Activated T-cell treated with anti-CD3 and anti-CD28 coated beads, Interleukin-2, amount 50 U/mL, for 72 hours (primary cell): ENCODE results near the gene PARD3. TPM values are rescaled to one million over a fixed set of nuclear protein-coding genes. Genes with fewer than 3 reads are reported as not detected.
A peak's percentile ranks its signal among the peaks of the same experiment; 100 is the strongest.

Source experiments
- ATAC-seq, 2 donors: fragments of 150-1000 bp; cut with Tn5 transposase; replicated peaks in 1 of 2; 2 replicates each; pipeline ENCODE4 v1.10.0; 2021; ENCODE audit warnings: moderate library complexity in 2 of 2, mild to moderate bottlenecking in 1 of 2
- DNase-seq, 2 donors: peaks; one replicate each; pipeline ENCODE4 v3.0.0; 2021 to 2022; ENCODE audit warnings: mixed read lengths in 1 of 2
- H3K27ac Mint-ChIP-seq: one replicate; pipeline ENCODE4 v1.8.0; 2022; ENCODE audit warnings: mild to moderate bottlenecking, moderate library complexity, mixed read lengths
- H3K27me3 Mint-ChIP-seq: one replicate; pipeline ENCODE4 v1.8.0; 2022; ENCODE audit warnings: low read depth, mixed read lengths
- H3K36me3 Mint-ChIP-seq, 2 donors: one replicate each; pipeline ENCODE4 v1.8.0; 2022; ENCODE audit warnings: mixed read lengths in 2 of 2, mild to moderate bottlenecking in 1 of 2; ENCODE audit not compliant: insufficient read depth in 2 of 2
- H3K4me1 Mint-ChIP-seq: one replicate; pipeline ENCODE4 v1.8.0; 2022; ENCODE audit warnings: low read depth, mixed read lengths
- H3K4me3 Mint-ChIP-seq, 2 donors: one replicate each; pipeline ENCODE4 v1.8.0; 2022; ENCODE audit warnings: mild to moderate bottlenecking in 2 of 2, mixed read lengths in 2 of 2, moderate library complexity in 2 of 2
- H3K9me3 Mint-ChIP-seq, 2 donors: one replicate each; pipeline ENCODE4 v1.8.0; 2022; ENCODE audit warnings: mixed read lengths in 2 of 2
- total RNA-seq, 2 donors: library from RNA; stranded (reverse); gene quantifications; one replicate each; pipeline ENCODE4 v1.2.3, GENCODE V29; 2022

PARD3 gene
- total RNA-seq, 2 donors from 2014 or later: 2.3 to 3.7 TPM

DNA sequence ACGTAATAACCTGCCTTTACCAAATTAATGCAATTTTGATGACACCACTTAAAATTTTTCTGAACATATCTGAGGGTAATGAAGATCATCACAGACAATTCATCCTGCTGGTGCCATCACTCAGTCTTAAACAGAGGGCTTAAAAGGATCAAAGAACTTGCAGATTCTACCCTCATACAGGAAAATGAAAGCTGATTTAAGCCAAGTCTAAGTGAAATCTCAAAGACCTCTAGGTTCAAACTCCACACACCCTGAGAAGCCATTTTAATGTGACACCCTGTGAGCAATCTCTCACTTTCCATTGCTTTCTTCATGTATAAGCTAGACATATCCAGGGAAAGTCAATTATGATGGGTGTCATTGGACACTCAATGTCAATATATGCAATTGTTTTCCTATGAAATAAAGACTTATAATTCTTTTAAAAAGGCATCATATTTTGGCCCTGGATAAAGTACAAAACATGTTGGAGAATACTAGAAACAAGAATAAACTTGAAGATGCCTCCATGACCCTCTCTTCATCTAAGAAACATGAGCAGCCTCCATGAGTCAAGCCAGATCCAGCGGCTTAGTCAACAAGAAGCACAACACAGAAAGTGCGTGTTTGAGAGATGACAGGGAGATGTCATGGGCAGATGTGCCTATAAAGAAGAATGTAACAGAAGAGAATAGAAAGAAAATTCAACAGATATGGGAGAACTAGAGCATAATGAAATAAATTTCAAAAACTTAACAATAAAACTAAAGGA, 291.9 kb downstream of the PARD3 start:
- Mint-ChIP-seq H3K36me3 (no peaks in the 10 kb centered on the region), H3K27me3 (peaks cover 7% of the 10 kb centered on the region), H3K27ac (peak overlapping the region; percentile 29), H3K9me3 (peaks cover 0 to 3% of the 10 kb centered on the region in 2 donors), H3K4me1 (peaks cover 5% of the 10 kb centered on the region), H3K4me3 (peak overlapping the region in 1 of 2 donors; percentile 16)
- DNase-seq (no peak), ATAC-seq (no peak)

DNA sequence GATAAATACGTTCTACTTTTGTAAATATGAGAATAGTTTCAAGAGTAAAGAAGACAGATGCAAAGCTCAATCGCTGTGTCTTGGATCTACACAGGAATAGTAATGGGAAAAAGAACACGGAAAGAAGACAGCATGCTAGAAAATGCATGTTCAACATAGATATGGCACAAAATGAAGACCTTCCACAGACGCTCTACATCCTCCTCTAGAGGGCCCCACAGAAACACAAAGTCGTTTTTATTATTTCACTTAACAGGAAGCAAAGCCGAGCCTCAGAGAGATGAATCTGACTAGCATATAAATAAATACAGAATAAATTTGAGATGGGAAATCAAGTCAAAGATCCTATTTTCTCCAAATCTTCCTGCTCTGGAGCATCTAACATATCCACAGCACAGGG, 292.6 kb downstream of the PARD3 start:
- H3K4me1 Mint-ChIP-seq: peaks cover 5% of the 10 kb centered on the region
- H3K27me3 Mint-ChIP-seq: peaks cover 7% of the 10 kb centered on the region
- peaks cover 0 to 3% of the 10 kb centered on the region in 2 donors for H3K9me3 Mint-ChIP-seq
- H3K36me3 Mint-ChIP-seq: no peaks in the 10 kb centered on the region
- H3K27ac Mint-ChIP-seq: no peak overlapping the region
- ATAC-seq: no peak
- no peak for DNase-seq
- peak overlapping the region in 1 of 2 donors; percentile 16 for H3K4me3 Mint-ChIP-seq

DNA sequence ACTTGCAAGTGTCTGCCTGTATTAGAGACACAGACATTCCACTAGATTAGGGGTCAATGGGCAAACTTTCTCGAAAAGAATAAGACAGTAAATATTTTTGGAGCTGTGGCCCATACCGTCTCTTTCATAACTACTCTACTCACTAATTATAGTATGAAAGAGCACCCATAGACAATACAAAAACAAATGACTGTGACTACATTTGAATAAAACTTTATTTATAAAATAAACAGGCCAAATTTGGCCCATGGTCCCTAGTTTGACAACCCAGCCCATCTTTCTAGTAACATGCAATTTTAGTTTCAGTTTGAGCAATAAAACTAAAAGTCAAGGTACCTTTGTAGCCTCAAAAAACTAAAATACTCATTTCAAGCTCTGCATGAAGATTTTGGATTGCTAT, 294.6 kb downstream of the PARD3 start:
- DNase-seq (no peak), ATAC-seq (no peak)
- Mint-ChIP-seq H3K27ac (no peak overlapping the region), H3K9me3 (no peaks in the 10 kb centered on the region), H3K4me3 (no peak overlapping the region), H3K4me1 (peaks cover 5% of the 10 kb centered on the region), H3K27me3 (peaks cover 7% of the 10 kb centered on the region), H3K36me3 (no peaks in the 10 kb centered on the region)

DNA sequence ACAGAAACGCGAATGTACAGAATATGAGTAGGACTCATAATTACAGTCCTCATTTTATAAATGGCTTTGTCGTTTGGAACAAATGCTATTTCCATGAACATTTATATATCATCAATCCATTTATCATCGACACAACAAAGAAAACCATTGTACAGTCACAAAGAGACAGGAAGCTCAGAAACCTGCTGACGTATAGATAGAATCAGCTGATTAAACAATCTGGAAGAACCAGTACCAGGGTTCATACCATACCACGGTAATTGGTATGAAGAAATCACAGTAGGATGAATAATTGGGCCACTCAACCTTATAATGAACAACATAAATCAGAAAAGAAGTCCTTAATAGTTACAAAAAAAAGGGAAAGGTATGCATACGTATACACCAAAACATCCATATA, 295.0 kb downstream of the PARD3 start:
- no peak for DNase-seq
- peaks cover 7% of the 10 kb centered on the region for H3K27me3 Mint-ChIP-seq
- H3K9me3 Mint-ChIP-seq: no peaks in the 10 kb centered on the region
- H3K36me3 Mint-ChIP-seq: no peaks in the 10 kb centered on the region
- ATAC-seq: no peak
- H3K4me1 Mint-ChIP-seq: peaks cover 5% of the 10 kb centered on the region
- H3K4me3 Mint-ChIP-seq: no peak overlapping the region
- H3K27ac Mint-ChIP-seq: no peak overlapping the region

DNA sequence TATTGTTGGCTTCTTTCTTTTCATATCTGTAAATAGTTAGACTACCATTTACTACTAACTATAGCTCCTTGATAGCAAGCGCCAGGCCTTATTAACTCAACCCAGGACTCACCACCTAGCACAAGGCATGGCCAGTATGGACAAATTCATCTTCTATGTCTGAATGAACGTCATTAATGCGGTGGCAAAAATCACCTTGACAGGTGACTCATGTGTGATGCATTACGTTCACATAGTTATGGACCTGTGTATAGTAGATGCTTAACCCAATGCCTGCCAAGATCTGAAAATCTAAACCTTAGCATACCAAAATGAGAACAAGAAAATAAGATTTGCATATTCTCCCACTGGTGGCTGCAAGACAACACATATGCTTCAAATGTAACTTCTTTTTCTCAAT, 300.8 kb downstream of the PARD3 start:
- Mint-ChIP-seq H3K36me3 (no peaks in the 10 kb centered on the region), H3K27ac (no peak overlapping the region), H3K27me3 (no peaks in the 10 kb centered on the region), H3K4me3 (no peak overlapping the region), H3K4me1 (no peaks in the 10 kb centered on the region), H3K9me3 (no peaks in the 10 kb centered on the region)
- DNase-seq (no peak), ATAC-seq (no peak)

DNA sequence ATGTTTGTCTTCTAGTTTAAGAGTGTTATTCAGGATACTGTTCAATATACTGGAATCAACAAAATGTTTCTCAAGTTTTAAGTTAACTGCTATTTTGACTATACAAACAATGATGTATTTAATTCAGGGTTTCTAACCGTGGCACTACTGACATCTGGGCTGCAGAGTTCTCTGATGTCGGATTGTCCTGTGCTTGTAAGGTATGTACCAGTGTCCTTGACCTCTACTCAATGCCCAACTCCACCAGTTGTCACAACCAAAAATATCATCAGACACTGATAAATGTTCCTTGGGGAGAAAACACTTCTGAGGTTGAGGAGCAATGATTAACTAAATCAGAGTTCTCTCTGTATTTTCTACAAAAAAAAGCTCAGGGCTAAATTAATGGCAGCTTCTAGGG, 301.5 kb downstream of the PARD3 start:
- H3K9me3 Mint-ChIP-seq: no peaks in the 10 kb centered on the region
- no peak overlapping the region for H3K4me3 Mint-ChIP-seq
- no peaks in the 10 kb centered on the region for H3K4me1 Mint-ChIP-seq
- H3K27me3 Mint-ChIP-seq: no peaks in the 10 kb centered on the region
- H3K36me3 Mint-ChIP-seq: no peaks in the 10 kb centered on the region
- no peak for ATAC-seq
- no peak overlapping the region for H3K27ac Mint-ChIP-seq
- no peak for DNase-seq

DNA sequence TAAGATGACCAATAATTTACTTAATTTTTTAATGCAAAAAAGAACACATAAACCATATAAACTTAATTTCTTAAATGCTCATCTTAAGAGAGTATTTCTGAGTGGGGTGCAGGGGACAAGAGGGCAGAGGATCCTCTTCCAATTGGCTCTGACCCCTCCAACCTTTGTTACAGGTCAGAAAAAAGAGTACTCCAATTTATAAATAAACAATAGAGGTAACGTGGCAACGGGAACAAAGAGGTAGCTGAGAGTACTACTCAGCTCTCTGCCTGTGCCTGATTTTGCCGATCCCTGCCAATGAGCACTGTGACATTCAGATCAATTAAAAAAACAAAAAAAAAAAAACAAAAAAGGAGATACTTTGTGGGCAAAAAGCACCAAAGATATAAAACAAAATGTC, 307.9 kb downstream of the PARD3 start:
- H3K36me3 Mint-ChIP-seq: no peaks in the 10 kb centered on the region
- H3K9me3 Mint-ChIP-seq: no peaks in the 10 kb centered on the region
- H3K4me1 Mint-ChIP-seq: peaks cover 4% of the 10 kb centered on the region
- no peak overlapping the region for H3K27ac Mint-ChIP-seq
- DNase-seq: no peak
- no peaks in the 10 kb centered on the region for H3K27me3 Mint-ChIP-seq
- no peak for ATAC-seq
- no peak overlapping the region for H3K4me3 Mint-ChIP-seq

DNA sequence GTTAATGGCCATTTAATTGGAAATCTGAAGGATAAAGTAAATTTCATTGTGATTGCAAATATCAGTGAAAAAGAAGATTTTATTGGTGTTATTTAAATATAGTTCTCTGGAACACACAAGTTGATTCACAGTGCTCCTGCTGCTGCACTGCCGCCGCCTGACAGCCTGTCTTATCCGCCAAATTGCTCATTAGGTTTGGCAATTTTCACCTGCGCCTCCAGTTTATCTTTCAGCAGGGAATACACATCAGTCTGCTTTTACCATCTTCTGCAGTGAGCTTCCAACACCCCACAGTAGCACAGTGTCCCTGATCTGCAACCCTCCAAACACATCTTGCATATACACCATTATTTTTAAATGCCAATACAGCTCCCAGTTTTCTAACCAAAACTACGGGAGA, 308.3 kb downstream of the PARD3 start:
- Mint-ChIP-seq H3K36me3 (no peaks in the 10 kb centered on the region), H3K27ac (no peak overlapping the region), H3K4me3 (no peak overlapping the region), H3K27me3 (no peaks in the 10 kb centered on the region), H3K9me3 (no peaks in the 10 kb centered on the region), H3K4me1 (peaks cover 4% of the 10 kb centered on the region)
- ATAC-seq (no peak), DNase-seq (no peak)

DNA sequence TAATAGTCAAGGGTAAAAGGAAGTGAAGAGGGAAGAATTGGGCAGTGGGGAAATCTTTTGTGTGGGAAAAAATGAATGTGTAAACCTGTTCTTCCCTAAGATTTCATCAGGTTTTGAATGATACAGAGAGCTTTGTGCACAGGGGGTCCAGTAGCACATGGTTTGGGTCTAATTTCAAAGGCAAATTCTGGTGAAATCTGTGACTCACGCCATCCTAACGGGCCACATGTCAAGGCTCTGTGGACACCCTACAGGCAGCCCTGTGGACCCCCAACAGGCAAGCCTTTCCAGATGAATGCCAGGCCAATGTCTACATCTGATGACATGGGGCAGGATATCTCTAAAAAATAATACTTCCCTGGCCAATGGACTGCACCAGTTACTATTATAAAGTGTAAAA, 309.8 kb downstream of the PARD3 start:
- H3K4me3 Mint-ChIP-seq: no peak overlapping the region
- H3K27ac Mint-ChIP-seq: no peak overlapping the region
- H3K9me3 Mint-ChIP-seq: no peaks in the 10 kb centered on the region
- peaks cover 4% of the 10 kb centered on the region for H3K4me1 Mint-ChIP-seq
- no peak for DNase-seq
- ATAC-seq: no peak
- no peaks in the 10 kb centered on the region for H3K27me3 Mint-ChIP-seq
- H3K36me3 Mint-ChIP-seq: no peaks in the 10 kb centered on the region

DNA sequence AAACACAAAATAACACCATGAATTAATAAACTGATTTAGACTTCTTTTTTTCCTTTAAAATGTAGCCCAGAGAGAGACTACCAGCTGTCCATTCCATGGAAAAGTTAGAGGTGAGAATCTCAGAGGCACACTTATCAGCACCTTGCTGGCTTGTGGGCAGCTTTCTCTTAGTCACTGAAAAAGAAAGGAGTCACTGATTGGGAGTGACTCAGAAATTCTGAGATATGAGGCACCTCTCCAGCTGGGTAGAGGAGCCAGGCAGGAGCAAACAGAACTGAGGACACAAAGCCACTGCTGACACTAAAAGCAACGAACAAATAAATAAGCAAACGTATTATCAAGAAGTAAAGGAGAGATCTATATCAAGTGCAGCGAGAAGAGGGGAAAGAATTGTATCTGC, 310.6 kb downstream of the PARD3 start:
- Mint-ChIP-seq H3K4me1 (peaks cover 4% of the 10 kb centered on the region), H3K9me3 (no peaks in the 10 kb centered on the region), H3K27ac (no peak overlapping the region), H3K27me3 (no peaks in the 10 kb centered on the region), H3K4me3 (no peak overlapping the region), H3K36me3 (no peaks in the 10 kb centered on the region)
- DNase-seq (no peak), ATAC-seq (peak; percentile 39 to 47)

DNA sequence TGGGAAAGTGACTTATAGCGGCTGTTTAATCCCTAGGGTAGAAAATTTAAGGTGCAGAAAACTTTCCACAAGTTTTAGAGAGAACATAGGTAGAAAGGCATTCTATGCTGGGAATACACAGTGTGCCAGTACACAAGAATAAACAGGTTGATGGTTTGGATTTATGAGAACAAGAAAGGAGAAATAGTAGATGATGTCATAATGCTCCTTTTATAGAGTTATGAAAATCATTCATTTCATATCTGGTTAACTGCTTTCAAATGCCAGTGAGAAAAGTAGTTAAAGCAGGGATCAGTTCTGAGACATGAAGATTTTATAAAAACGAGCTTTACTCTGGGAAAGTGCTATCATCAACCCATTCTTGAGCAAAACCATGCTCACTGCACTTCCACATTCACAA, 311.4 kb downstream of the PARD3 start:
- Mint-ChIP-seq H3K27me3 (no peaks in the 10 kb centered on the region), H3K4me3 (no peak overlapping the region), H3K4me1 (peaks cover 4% of the 10 kb centered on the region), H3K27ac (peak overlapping the region; percentile 12), H3K9me3 (no peaks in the 10 kb centered on the region), H3K36me3 (no peaks in the 10 kb centered on the region)
- ATAC-seq (no peak), DNase-seq (no peak)

DNA sequence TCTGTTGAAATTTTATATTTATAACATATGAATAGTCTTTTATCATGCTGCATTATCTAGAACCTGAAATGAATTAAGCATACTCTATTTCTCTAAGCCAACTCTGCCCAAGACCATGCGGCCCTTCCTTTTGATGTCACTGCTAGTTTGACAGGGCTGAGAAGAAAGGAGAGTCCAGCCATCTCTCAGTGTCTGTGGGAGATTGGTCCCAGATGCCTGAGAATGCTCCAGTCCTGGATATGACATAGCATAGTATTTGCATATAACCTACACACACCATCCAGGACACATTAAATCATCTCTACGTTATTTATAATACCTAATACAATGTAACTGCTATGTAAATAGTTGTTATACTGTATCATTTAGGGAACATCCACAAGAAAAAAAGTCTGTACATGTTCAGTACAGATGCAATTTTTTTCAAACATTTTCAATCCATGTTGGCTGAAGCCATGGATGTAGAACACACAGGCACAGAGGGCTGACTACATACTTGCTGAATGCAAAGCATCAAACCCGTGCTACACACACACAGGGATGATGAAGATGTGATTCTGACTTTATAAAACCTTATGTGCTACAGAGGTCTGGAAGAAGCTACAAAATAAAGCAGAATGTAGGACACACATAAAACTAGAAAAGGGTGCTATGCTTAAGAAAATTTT, 315.4 kb downstream of the PARD3 start:
- ATAC-seq (no peak), DNase-seq (no peak)
- no peaks in the 10 kb centered on the region for H3K27me3 Mint-ChIP-seq
- no peaks in the 10 kb centered on the region for H3K9me3 Mint-ChIP-seq
- no peaks in the 10 kb centered on the region for H3K4me1 Mint-ChIP-seq
- H3K36me3 Mint-ChIP-seq: no peaks in the 10 kb centered on the region
- H3K27ac Mint-ChIP-seq: no peak overlapping the region
- no peak overlapping the region for H3K4me3 Mint-ChIP-seq

DNA sequence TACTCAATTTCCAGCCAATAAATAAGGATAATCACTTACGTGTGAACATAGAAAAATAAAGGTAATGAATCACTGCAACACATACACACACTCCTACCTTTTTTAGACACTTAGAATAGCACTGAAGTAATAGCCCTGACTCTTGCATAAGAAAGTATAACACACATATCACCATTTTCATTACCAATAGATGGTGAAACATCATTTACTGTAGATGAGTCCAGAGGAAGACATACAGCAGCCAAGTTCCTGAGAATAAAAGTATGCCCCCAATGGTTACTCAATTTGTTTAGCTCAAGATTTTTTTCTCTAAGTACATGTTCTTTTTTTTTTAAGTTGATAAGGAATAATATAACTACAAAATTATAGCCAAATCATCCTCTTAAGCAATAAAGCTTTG, 316.3 kb downstream of the PARD3 start:
- Mint-ChIP-seq H3K27me3 (no peaks in the 10 kb centered on the region), H3K4me3 (no peak overlapping the region), H3K27ac (peak overlapping the region; percentile 9), H3K36me3 (no peaks in the 10 kb centered on the region), H3K4me1 (no peaks in the 10 kb centered on the region), H3K9me3 (no peaks in the 10 kb centered on the region)
- ATAC-seq (no peak), DNase-seq (no peak)

DNA sequence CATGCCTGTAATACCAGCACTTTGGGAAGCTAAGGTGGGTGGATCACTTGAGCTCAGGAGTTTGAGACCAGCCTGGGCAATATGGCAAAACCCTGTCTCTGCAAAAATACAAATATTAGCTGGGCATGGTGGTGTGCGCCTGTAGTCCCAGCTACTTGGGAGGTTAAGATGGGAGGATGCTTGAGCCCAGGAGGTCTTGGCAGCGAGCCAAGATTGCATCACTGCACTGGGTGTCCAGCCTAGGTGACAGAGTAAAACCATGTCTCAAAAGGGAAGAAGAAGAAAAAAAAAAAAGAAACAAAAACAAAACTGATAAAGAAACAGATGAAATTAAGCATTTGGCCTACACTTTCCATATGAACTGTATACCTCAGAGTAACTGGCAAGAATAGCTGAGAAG, 319.2 kb downstream of the PARD3 start:
- Mint-ChIP-seq H3K27me3 (no peaks in the 10 kb centered on the region), H3K9me3 (no peaks in the 10 kb centered on the region), H3K4me3 (no peak overlapping the region), H3K4me1 (no peaks in the 10 kb centered on the region), H3K36me3 (no peaks in the 10 kb centered on the region), H3K27ac (no peak overlapping the region)
- DNase-seq: no peak
- ATAC-seq: no peak
